Activated T-cell treated with anti-CD3 and anti-CD28 coated beads, Interleukin-2, amount 50 U/mL, for 24 hours (primary cell): ENCODE measurements around the gene COA5.

Experiments
- DNase-seq: peaks from one replicate; pipeline ENCODE4 v3.0.0-alpha.2; 2020
- H3K27ac Mint-ChIP-seq: 2 replicates; pipeline ENCODE4 v1.8.0; 2020; ENCODE audit warnings: mild to moderate bottlenecking, mixed read lengths
- H3K27me3 Mint-ChIP-seq: 2 replicates; pipeline ENCODE4 v1.8.0; 2020; ENCODE audit warnings: mixed read lengths
- H3K36me3 Mint-ChIP-seq: 2 replicates; pipeline ENCODE4 v1.8.0; 2020; ENCODE audit warnings: low read depth, mixed read lengths
- H3K4me1 Mint-ChIP-seq: 2 replicates; pipeline ENCODE4 v1.8.0; 2020; ENCODE audit warnings: low read depth, mixed read lengths
- H3K4me3 Mint-ChIP-seq: 2 replicates; pipeline ENCODE4 v1.8.0; 2020; ENCODE audit warnings: mild to moderate bottlenecking, moderate library complexity, mixed read lengths
- H3K9me3 Mint-ChIP-seq: 2 replicates; pipeline ENCODE4 v1.8.0; 2020; ENCODE audit warnings: mixed read lengths

COA5 gene

DNA sequence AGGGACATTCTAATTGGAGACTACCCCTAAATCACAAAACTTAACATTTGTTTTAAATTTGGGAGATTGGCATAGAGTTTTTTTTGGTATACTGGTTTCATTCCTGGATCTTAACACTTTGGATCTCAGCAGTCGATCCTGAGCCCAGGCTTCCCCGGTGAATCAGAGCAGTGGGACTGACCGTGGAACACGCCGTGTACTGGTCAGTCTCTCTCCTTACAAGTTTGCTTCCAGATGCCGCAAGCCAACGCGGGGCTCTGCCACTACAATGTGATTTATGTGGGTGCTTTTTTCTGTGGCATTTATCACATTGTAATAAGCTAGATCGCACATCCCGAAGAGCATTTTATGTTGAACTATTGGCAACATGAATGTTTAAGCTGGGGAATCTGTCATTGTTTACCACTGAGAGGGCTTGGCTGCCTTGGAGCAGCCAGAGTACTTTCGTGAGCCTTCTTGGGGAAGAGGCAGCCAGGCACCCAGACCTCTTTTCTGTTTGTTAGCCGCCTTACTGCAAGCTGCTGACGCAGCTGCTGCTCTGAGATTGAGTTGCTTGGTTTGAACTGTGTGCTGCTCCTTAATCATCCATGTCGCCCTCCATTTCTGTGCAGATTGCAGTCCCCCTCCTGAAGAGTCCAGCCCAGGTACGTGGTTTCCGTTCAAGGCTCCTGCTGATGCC is 49.3 kb downstream of the COA5 start:
- Mint-ChIP-seq H3K4me1 (peaks cover 34% of the 10 kb centered on the region), H3K27ac (peak overlapping the region; percentile 54), H3K9me3 (no peaks in the 10 kb centered on the region), H3K27me3 (no peaks in the 10 kb centered on the region), H3K36me3 (peaks cover 90% of the 10 kb centered on the region), H3K4me3 (no peak overlapping the region)
- no peak for DNase-seq

DNA sequence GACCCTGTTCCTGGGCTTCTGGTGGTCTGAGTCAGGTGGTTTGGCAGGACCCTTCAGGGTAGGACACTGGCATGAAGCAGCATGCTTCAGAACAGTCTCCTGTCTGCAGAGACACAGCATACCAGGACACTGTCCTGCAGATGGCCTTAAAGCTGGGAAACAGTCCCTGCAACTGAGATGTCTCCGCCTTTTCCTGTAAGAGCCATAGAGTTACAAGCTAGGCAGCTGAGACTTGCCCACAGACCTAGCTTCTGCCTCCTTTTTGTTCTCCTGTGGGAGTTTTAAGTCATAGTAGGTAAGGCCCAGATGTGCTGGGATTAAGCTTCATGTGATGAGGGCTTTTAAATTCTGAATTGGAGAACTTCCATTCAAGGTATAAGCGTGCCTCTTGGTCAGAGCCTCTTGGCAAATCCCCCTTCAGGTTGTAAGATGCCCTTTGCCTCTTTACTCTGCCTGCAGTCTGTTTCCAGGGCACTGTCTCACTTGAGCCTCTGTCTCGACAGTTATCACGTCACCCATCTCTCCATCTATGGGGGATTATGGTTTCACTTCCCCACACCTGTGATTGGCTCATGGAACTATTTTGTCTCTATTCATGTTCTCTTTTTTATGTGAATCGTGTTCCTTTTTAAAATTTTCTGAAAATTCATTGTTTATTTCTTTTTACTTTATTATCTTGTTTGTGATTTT is 51.8 kb downstream of the COA5 start:
- Mint-ChIP-seq H3K4me1 (peaks cover 46% of the 10 kb centered on the region), H3K27ac (peak overlapping the region; percentile 75), H3K27me3 (no peaks in the 10 kb centered on the region), H3K36me3 (peaks cover 99% of the 10 kb centered on the region), H3K9me3 (no peaks in the 10 kb centered on the region), H3K4me3 (no peak overlapping the region)
- DNase-seq: peak; percentile 18

DNA sequence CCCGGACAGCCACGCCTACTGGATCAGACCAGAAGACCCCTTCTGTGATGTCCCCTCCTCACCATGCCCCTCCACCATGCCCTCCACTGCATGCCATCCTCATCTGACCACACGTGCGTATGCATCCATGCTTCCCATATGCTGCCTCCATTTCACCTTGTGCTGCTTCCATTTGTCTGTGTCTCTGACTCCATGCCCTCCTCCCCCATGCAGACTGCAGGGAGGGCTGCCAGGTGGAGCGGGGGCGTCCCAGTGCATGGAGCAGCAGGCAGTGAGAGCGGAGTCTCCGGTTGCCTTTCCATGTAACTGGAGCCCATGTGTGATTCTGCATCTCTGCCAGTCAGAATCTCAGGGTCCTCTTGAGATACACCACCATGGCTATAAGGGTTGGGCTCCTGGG is 52.6 kb downstream of the COA5 start:
- Mint-ChIP-seq H3K27me3 (no peaks in the 10 kb centered on the region), H3K4me3 (no peak overlapping the region), H3K9me3 (no peaks in the 10 kb centered on the region), H3K36me3 (peaks cover 97% of the 10 kb centered on the region), H3K4me1 (peaks cover 54% of the 10 kb centered on the region), H3K27ac (peak overlapping the region; percentile 48)
- peak; percentile 6 for DNase-seq

DNA sequence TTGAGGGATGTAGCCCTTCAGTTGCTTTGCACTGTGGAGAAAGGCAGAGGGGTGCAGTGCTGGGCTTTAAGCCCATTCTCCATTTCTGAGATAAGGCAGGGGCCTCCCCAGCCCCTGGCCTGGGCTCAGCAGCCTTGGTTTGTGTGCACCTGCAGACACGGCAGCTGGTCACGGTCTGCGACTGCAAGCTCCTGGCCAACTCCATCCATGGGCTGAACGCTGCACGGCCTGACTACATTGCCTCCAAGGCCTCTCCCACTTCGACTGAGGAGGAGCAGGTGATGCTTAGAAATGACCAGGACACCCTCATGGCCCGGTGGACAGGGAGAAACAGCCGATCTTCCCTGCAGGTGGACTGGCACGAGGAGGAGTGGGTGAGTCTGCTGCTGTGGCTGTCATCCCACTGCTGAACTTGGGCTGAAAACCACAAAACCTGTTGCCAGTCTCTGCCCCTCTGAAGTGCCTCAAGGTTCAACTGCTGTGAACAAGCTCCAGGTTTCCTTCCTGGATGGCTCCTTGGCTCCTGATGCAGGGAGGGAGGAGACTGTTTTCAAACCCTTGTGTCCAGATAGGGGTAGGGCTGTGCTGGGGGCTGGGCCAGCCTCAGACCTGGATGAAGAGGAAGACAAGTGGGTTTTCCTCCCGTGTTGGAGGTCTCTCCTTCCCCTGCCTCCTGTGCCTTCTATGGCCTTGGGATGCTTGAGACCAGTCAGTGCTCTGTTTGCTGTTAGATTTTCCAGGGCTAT is 54.0 kb downstream of the COA5 start:
- H3K36me3 Mint-ChIP-seq: peaks cover 91% of the 10 kb centered on the region
- peak overlapping the region; percentile 33 for H3K27ac Mint-ChIP-seq
- H3K4me1 Mint-ChIP-seq: peaks cover 56% of the 10 kb centered on the region
- DNase-seq: no peak
- H3K9me3 Mint-ChIP-seq: no peaks in the 10 kb centered on the region
- no peak overlapping the region for H3K4me3 Mint-ChIP-seq
- no peaks in the 10 kb centered on the region for H3K27me3 Mint-ChIP-seq

DNA sequence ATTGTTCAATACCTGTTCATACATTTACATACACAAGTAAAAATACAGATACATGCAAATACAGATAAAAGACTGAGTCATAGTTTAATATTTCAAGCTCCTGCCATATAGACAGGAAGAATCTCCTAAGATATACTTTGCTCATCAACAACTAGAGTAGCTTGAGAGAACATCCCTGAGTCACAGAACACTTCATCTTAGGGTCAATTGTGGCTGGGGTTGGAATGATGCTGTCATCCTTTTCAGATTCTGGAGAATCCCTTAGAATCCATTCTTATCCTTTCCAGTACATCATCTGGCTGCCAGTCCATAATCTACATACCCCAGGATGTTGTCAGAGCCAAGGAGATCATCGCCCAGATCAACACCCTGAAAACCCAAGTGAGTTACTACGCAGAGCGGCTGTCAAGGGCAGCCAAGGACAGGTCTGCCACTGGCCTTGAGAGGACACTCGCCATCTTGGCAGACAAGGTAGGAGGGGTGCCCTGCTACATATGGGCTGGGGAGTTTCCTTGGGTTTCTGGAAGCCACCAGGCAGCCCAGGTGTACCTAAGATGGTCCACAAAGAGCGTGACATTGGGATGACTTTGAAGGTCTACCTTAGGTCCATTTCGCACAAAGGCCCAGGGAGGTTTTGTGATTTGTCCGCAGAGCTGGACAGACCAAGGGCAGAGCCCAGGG is 55.7 kb downstream of the COA5 start:
- Mint-ChIP-seq H3K27ac (peak overlapping the region; percentile 90), H3K4me1 (peaks cover 58% of the 10 kb centered on the region), H3K27me3 (no peaks in the 10 kb centered on the region), H3K4me3 (no peak overlapping the region), H3K9me3 (no peaks in the 10 kb centered on the region), H3K36me3 (peaks cover 87% of the 10 kb centered on the region)
- no peak for DNase-seq

DNA sequence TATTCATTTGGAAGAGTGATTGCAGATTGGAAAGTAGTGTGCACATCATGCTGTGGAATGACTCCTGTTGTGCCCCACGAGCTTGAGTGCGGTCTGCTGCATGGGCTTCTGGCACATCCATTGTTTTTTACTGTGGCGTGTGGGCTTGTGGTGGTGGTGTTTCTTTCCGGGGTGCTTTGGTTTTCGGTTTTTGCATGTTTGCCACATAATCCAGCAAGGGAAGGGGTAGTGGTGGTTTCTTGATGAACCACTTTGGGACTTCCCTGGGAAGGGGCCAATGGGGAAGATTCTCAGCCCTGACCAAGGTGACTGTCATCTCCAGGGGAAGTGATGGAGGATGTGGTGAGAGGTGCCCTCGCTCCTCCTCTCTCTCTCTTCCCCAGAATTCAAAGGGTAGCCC is 57.0 kb downstream of the COA5 start:
- peaks cover 62% of the 10 kb centered on the region for H3K4me1 Mint-ChIP-seq
- no peaks in the 10 kb centered on the region for H3K27me3 Mint-ChIP-seq
- peak overlapping the region; percentile 90 for H3K27ac Mint-ChIP-seq
- H3K9me3 Mint-ChIP-seq: no peaks in the 10 kb centered on the region
- peaks cover 89% of the 10 kb centered on the region for H3K36me3 Mint-ChIP-seq
- H3K4me3 Mint-ChIP-seq: no peak overlapping the region
- peak; percentile 42 for DNase-seq

DNA sequence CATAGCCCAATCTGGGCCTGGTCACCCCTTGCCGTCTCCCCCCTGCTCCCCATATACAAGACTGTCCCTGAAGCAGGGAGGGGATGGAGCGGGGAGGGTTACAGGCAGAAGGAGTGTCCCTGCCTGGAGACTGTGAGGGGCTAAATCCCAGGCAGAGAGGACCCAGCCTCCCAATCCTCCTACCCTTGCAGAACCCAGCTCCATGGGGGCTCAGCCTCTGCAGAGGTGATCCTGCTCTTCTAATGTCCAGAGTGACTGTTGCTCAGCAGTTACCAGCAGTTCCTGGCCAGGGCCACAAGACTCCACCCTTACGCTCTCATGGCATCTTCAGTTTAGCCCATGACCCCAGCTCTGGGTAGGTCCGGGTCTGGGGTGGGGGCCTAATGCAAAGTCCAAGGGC is 58.1 kb downstream of the COA5 start:
- peak; percentile 26 for DNase-seq
- H3K4me3 Mint-ChIP-seq: no peak overlapping the region
- peak overlapping the region; percentile 90 for H3K27ac Mint-ChIP-seq
- H3K9me3 Mint-ChIP-seq: no peaks in the 10 kb centered on the region
- H3K4me1 Mint-ChIP-seq: peaks cover 54% of the 10 kb centered on the region
- H3K36me3 Mint-ChIP-seq: peaks cover 89% of the 10 kb centered on the region
- H3K27me3 Mint-ChIP-seq: no peaks in the 10 kb centered on the region
